Umbilical cord (tissue), 2 donors: ENCODE measurements around the gene ADARB1. TPM values are rescaled to one million over a fixed set of nuclear protein-coding genes. Genes with fewer than 3 reads are reported as not detected.

Experiments used
- DNase-seq: peaks from one replicate; pipeline ENCODE4 v3.0.0-alpha.2; 2015; ENCODE audit warnings: low spot score
- total RNA-seq: library from RNA; depleted of rRNA; stranded (reverse); fragments of >200 nt; gene quantifications from one replicate; pipeline ENCODE4 v1.2.3, GENCODE V29; 2014; ENCODE audit warnings: low replicate concordance; ENCODE audit not compliant: insufficient read depth

Gene ADARB1
- total RNA-seq, 1 donor from 2014 or later: 108 TPM

- no peak for DNase-seq
Measured at GRCh38 chr21:45091550-45092322, 17.4 kb downstream of the ADARB1 start.

GRCh38 chr21:45093035-45093532, 18.7 kb downstream of the ADARB1 start:
- no peak for DNase-seq

GRCh38 chr21:45094412-45094811, 20.0 kb downstream of the ADARB1 start:
- no peak for DNase-seq

GRCh38 chr21:45095505-45095904, 21.1 kb downstream of the ADARB1 start:
- no peak for DNase-seq

- no peak for DNase-seq
Measured at GRCh38 chr21:45096217-45096616, 21.8 kb downstream of the ADARB1 start.

- no peak for DNase-seq
Measured at GRCh38 chr21:45097827-45098387, 23.5 kb downstream of the ADARB1 start.

- DNase-seq: no peak
Measured at GRCh38 chr21:45098867-45099266, 24.5 kb downstream of the ADARB1 start.

- peak; percentile 50 for DNase-seq
Measured at GRCh38 chr21:45099571-45099970, 25.2 kb downstream of the ADARB1 start.

- DNase-seq: no peak
Measured at GRCh38 chr21:45100866-45101265, 26.5 kb downstream of the ADARB1 start.

- peak; percentile 45 for DNase-seq
Measured at GRCh38 chr21:45102391-45102932, 28.1 kb downstream of the ADARB1 start.

GRCh38 chr21:45103971-45104520, 29.7 kb downstream of the ADARB1 start:
- DNase-seq: no peak

GRCh38 chr21:45104560-45104959, 30.2 kb downstream of the ADARB1 start:
- DNase-seq: no peak

GRCh38 chr21:45105906-45106485, 31.6 kb downstream of the ADARB1 start:
- DNase-seq: no peak

- DNase-seq: no peak
Measured at GRCh38 chr21:45108034-45108790, 33.8 kb downstream of the ADARB1 start.

GRCh38 chr21:45108808-45109781, 34.7 kb downstream of the ADARB1 start:
- DNase-seq: no peak

GRCh38 chr21:45109831-45110492, 35.6 kb downstream of the ADARB1 start:
- no peak for DNase-seq

GRCh38 chr21:45110873-45111624, 36.7 kb downstream of the ADARB1 start:
- DNase-seq: no peak

- no peak for DNase-seq
Measured at GRCh38 chr21:45111703-45112102, 37.3 kb downstream of the ADARB1 start.

GRCh38 chr21:45112371-45112770, 38.0 kb downstream of the ADARB1 start:
- DNase-seq: no peak
